Islet of Langerhans (tissue), 1 donor: ENCODE data around the gene EHHADH.

Experiments used
- FAIRE-seq: peaks from one replicate; lab custom pipeline; 2011; peaks lifted over from hg19 to GRCh38; lab: Jason Lieb, UNC

EHHADH gene

DNA sequence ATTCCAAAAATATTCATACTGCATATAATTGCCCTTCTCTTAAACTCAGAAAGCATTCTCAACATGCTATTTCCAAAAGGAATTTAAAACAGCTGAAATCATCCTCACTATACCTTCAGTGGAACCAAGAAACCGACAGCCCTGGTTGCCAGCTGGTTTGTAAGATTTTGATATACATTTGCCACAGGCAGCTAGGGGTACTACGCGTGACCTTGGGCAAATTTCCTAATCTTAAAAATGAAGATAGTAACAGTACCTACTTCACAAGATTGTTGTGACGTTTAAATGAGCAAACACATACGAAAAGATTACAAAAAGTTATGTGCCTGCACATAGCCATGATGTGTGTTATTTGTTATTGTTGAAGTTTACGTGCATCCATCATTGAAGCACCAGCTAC, 108.3 kb downstream of the EHHADH start:
- FAIRE-seq = no peak

DNA sequence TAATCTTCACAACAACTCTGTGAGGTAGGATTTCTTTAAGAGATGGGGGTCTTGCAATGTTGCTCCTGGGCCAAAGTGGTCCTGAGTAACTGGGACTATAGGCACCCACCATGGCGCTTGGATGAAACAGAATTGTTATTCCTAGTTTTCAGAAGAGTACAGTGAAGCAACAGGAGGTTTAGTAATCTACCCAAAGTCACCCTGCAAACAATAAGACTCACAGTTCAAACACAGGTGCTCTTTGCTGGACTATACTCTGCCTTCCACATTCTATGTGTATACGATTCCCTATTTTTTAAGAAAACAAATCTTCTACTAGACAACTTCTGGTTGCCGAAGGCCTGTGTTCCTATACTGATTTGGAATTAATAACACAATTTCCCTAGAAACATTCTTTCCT, 109.1 kb downstream of the EHHADH start:
- FAIRE-seq = no peak
